B cell (primary cell): Measurements from ENCODE around the gene SEC63. TPM values are rescaled to one million over a fixed set of nuclear protein-coding genes. Genes with fewer than 3 reads are reported as not detected.

Experiments
- ATAC-seq: fragments of 200-7000 bp; cut with Tn5 transposase; one replicate; pipeline ENCODE4 v1.10.0; 2021; ENCODE audit warnings: low read depth, mild to moderate bottlenecking, moderate number of reproducible peaks, moderate library complexity
- CTCF ChIA-PET: fragments of 350-600 bp; sonication (Branson Sonifier 250); formaldehyde crosslinking; loops from one replicate; lab custom pipeline; 2021; ENCODE audit warnings: antibody characterized with exemption, inconsistent platforms; lab: Charles Lee
- POLR2A ChIA-PET: fragments of 350-600 bp; sonication (Branson Sonifier 250); formaldehyde crosslinking; loops from one replicate; lab custom pipeline; 2021; ENCODE audit warnings: antibody characterized with exemption; lab: Charles Lee
- DNase-seq: peaks from one replicate; pipeline ENCODE4 v3.0.0; 2013
- H2AFZ ChIP-seq: 2 replicates; pipeline ENCODE4 v1.6.1; 2012; ENCODE audit warnings: mild to moderate bottlenecking, low read depth, low read length; ENCODE audit not compliant: insufficient read depth, poor library complexity, severe bottlenecking
- H3K27ac ChIP-seq, 2 donors: 1 replicate in 1 of 2; 2 replicates in 1 of 2; pipeline ENCODE4 v1.5.1; 2012 to 2013; ENCODE audit warnings: low read length in 2 of 2, mild to moderate bottlenecking in 2 of 2, moderate library complexity in 1 of 2
- H3K27me3 ChIP-seq, 4 experiments: fragments of 200-600 bp in 1 of 4; sonication (generic) in 1 of 4; replicated peaks in 1 of 4; 1 replicate in 2 of 4; 2 replicates in 2 of 4; pipeline versions ENCODE4 v1.6.1 to v1.7.0; 2013 to 2016; ENCODE audit warnings: low read length in 3 of 4, mild to moderate bottlenecking in 2 of 4, mixed read lengths in 1 of 4, moderate library complexity in 1 of 4; ENCODE audit not compliant: insufficient read depth in 4 of 4, control insufficient read depth in 3 of 4; ENCODE audit errors: control extremely low read depth in 1 of 4
- H3K36me3 ChIP-seq, 2 experiments: replicated peaks in 1 of 2; 1 replicate in 1 of 2; 2 replicates in 1 of 2; pipeline versions ENCODE4 v1.6.1 to v1.7.1; 2013; ENCODE audit warnings: low read length in 1 of 2; ENCODE audit not compliant: insufficient read depth in 2 of 2, control insufficient read depth in 1 of 2; ENCODE audit errors: control extremely low read depth in 1 of 2, extremely low read depth in 1 of 2
- H3K4me1 ChIP-seq, 2 donors: fragments of 200-600 bp in 1 of 2; sonication (generic) in 1 of 2; 1 replicate in 1 of 2; 2 replicates in 1 of 2; pipeline versions ENCODE4 v1.5.1 to v1.6.1; 2013 to 2017; ENCODE audit warnings: low read length in 2 of 2; ENCODE audit not compliant: control insufficient read depth in 2 of 2, insufficient read depth in 2 of 2
- H3K4me2 ChIP-seq: replicated peaks from 2 replicates; pipeline ENCODE3; 2012; ENCODE audit warnings: mild to moderate bottlenecking, low read depth, low read length; ENCODE audit not compliant: poor library complexity, severe bottlenecking
- H3K4me3 ChIP-seq, 5 experiments: fragments of 200-600 bp in 1 of 5; sonication (generic) in 1 of 5; 1 replicate in 3 of 5; 2 replicates in 2 of 5; pipeline versions ENCODE4 v1.5.1 to v1.7.0; 2011 to 2016; ENCODE audit warnings: low read length in 4 of 5, mild to moderate bottlenecking in 4 of 5, low read depth in 2 of 5, control low read depth in 1 of 5, moderate library complexity in 1 of 5; ENCODE audit not compliant: insufficient read depth in 1 of 5; ENCODE audit errors: control extremely low read depth in 1 of 5, extremely low read depth in 1 of 5
- H3K79me2 ChIP-seq: fragments of 200-600 bp; sonication (generic); one replicate; pipeline ENCODE4 v1.6.0; 2016; ENCODE audit warnings: low read length; ENCODE audit not compliant: control insufficient read depth, insufficient read depth
- H3K9ac ChIP-seq: fragments of 200-600 bp; sonication (generic); 2 replicates; pipeline ENCODE4 v1.6.1; 2017; ENCODE audit warnings: mild to moderate bottlenecking, low read length, moderate library complexity
- H3K9me3 ChIP-seq, 3 donors: one replicate each; pipeline versions ENCODE4 v1.6.1 to v1.7.1; 2013; ENCODE audit warnings: low read length in 2 of 3; ENCODE audit not compliant: control insufficient read depth in 2 of 3, insufficient read depth in 1 of 3; ENCODE audit errors: control extremely low read depth in 1 of 3
- H4K20me1 ChIP-seq: 2 replicates; pipeline ENCODE4 v1.6.0; 2012; ENCODE audit warnings: mild to moderate bottlenecking, low read length; ENCODE audit not compliant: insufficient read depth, control insufficient read depth, poor library complexity, severe bottlenecking
- H3K27ac Mint-ChIP-seq: one replicate; pipeline ENCODE4 v1.8.0; 2021; ENCODE audit warnings: mixed read lengths
- H3K27me3 Mint-ChIP-seq: one replicate; pipeline ENCODE4 v1.8.0; 2021; ENCODE audit warnings: mixed read lengths
- H3K4me1 Mint-ChIP-seq: one replicate; pipeline ENCODE4 v1.8.0; 2021; ENCODE audit warnings: mixed read lengths
- H3K4me3 Mint-ChIP-seq: one replicate; pipeline ENCODE4 v1.8.0; 2021; ENCODE audit warnings: mixed read lengths
- H3K9me3 Mint-ChIP-seq: one replicate; pipeline ENCODE4 v1.8.0; 2022; ENCODE audit warnings: mixed read lengths; ENCODE audit not compliant: insufficient read depth
- EZH2 ChIP-seq: IDR thresholded peaks from 2 replicates; pipeline ENCODE4 v1.6.1; 2012; ENCODE audit warnings: borderline replicate concordance, low read depth, mild to moderate bottlenecking, moderate library complexity, low read length; ENCODE audit not compliant: insufficient read depth, poor library complexity, severe bottlenecking
- WGBS: methylation state at CpG from one replicate; pipeline ENCODE4 v1.1.5; 2013; ENCODE audit warnings: missing lambda C conversion rate; ENCODE audit not compliant: insufficient coverage; 5-methylcytosine and 5-hydroxymethylcytosine counted together
- intact Hi-C: fragments of 100-400 bp; cut with micrococcal nuclease; formaldehyde crosslinking; loops from one replicate; pipeline ENCODE4 v1.10.0; 2022
- polyA plus RNA-seq: library from polyadenylated mRNA; depleted of rRNA; stranded (reverse); fragments of >200 nt; gene quantifications from 2 replicates; pipeline ENCODE4 v1.2.3, GENCODE V29; 2012
- total RNA-seq, 2 donors: library from RNA; stranded (reverse); fragments of 120-200 nt in 1 of 2; gene quantifications; 1 replicate in 1 of 2; 2 replicates in 1 of 2; pipeline versions ENCODE4 v1.2.3 to v1.2.4, GENCODE V29; 2013 to 2022
- TF ChIP-seq, protein P1 (sequence below): fragments of 200-600 bp; IDR thresholded peaks from one replicate; pipeline ENCODE4 v1.8.0; 2022; ENCODE audit warnings: antibody characterized with exemption, mild to moderate bottlenecking

The SEC63 gene
- total and polyA plus RNA-seq, 2 donors (not counting 1 experiment from before 2014, with no cell fraction given): 12.5 to 79.5 TPM

DNA sequence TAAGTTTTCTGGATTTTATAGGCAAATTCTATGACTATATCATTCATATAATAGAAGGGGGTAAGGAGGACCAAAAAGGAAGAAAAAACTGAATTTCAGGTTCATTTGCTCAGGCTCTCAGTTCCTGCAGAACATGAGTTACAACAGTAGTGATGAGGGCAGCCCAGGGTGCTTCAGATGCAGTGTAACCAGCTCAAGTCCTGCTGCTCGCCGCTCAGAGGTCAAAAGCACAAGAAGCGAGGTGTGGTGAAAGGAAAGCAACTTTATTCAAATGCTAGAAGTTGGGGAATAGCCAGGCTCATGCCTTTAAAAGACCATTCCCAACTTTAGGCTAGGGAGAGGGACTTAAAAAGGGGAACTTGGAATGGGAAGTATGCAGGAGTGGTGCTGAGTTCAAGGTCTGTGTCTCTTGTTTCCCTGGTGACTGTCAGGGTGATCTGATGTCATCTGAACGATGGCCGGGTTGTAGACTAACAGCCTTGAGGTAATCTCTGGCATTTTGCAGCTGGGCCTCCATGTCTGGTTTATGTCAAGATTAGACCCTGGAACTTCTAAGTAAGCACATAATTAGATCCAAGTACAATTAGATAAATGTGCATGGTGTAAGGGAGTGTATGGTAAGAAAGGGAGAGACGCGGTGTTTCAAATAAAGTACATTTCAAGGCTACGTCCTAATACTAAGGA is 14.5 kb upstream of the SEC63 start:
- H4K20me1 ChIP-seq: no peaks in the 10 kb centered on the region
- no peaks in the 10 kb centered on the region for H3K79me2 ChIP-seq
- no peaks in the 10 kb centered on the region for H3K27me3 ChIP-seq
- DNase-seq (no peak), ATAC-seq (no peak)
- WGBS: 97% methylated on average over 6 of the region's 8 CpGs
- Mint-ChIP-seq H3K27ac (no peak overlapping the region), H3K4me3 (no peak overlapping the region), H3K27me3 (no peaks in the 10 kb centered on the region), H3K9me3 (no peaks in the 10 kb centered on the region), H3K4me1 (no peaks in the 10 kb centered on the region)
- no peak overlapping the region for H3K27ac ChIP-seq
- intact Hi-C loops: no loop called here
- H3K9ac ChIP-seq: no peak overlapping the region
- no peak overlapping the region for H2AFZ ChIP-seq
- H3K9me3 ChIP-seq: no peaks in the 10 kb centered on the region
- no peaks in the 10 kb centered on the region for H3K4me1 ChIP-seq
- no peak for TF ChIP-seq EZH2
- TF ChIP-seq, protein P1, sequence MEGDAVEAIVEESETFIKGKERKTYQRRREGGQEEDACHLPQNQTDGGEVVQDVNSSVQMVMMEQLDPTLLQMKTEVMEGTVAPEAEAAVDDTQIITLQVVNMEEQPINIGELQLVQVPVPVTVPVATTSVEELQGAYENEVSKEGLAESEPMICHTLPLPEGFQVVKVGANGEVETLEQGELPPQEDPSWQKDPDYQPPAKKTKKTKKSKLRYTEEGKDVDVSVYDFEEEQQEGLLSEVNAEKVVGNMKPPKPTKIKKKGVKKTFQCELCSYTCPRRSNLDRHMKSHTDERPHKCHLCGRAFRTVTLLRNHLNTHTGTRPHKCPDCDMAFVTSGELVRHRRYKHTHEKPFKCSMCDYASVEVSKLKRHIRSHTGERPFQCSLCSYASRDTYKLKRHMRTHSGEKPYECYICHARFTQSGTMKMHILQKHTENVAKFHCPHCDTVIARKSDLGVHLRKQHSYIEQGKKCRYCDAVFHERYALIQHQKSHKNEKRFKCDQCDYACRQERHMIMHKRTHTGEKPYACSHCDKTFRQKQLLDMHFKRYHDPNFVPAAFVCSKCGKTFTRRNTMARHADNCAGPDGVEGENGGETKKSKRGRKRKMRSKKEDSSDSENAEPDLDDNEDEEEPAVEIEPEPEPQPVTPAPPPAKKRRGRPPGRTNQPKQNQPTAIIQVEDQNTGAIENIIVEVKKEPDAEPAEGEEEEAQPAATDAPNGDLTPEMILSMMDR: no peak
- POLR2A ChIA-PET: no interaction called here
- H3K4me3 ChIP-seq: no peak overlapping the region
- no peak overlapping the region for H3K4me2 ChIP-seq
- no peaks in the 10 kb centered on the region for H3K36me3 ChIP-seq
- CTCF ChIA-PET: no interaction called here

DNA sequence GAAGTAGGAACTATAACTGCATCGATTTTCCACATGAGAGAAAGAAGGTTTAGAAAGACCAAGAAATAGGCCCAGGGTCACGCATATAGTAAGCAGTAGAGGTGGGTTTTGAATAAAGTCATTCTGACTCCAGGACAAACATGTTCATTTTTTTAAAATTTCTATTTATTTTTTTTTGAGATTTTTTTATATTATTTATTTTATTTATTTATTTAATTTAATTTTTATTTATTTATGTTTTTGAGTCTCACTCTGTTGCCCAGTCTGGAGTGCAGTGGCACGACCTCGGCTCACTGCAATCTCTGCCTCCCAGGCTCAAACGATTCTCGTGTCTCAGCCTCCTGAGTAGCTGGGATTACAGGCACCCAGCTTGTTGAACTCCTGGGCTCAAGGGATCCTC is 13.2 kb upstream of the SEC63 start:
- intact Hi-C loops: no loop called here
- Mint-ChIP-seq H3K4me3 (no peak overlapping the region), H3K27ac (no peak overlapping the region), H3K27me3 (no peaks in the 10 kb centered on the region), H3K9me3 (no peaks in the 10 kb centered on the region), H3K4me1 (no peaks in the 10 kb centered on the region)
- WGBS: 100% methylated on average over 4 of the region's 6 CpGs
- Histone ChIP-seq H3K36me3 (no peaks in the 10 kb centered on the region), H3K27ac (no peak overlapping the region), H3K4me3 (no peak overlapping the region), H3K4me2 (no peak overlapping the region), H3K4me1 (no peaks in the 10 kb centered on the region), H3K9me3 (no peaks in the 10 kb centered on the region), H4K20me1 (no peaks in the 10 kb centered on the region), H2AFZ (no peak overlapping the region), H3K9ac (no peak overlapping the region), H3K79me2 (no peaks in the 10 kb centered on the region), H3K27me3 (no peaks in the 10 kb centered on the region)
- TF ChIP-seq EZH2: no peak
- TF ChIP-seq, protein P1: no peak
- DNase-seq: no peak
- no peak for ATAC-seq
- ChIA-PET CTCF (interaction anchor here (0.5 kb wide), 1 partner anchor 39 kb away, joined by 3 read pairs; no protein-coding TSS in a partner anchor), POLR2A (no interaction called here)
